ENCODE measurements around the gene APEH.

APEH gene

DNA sequence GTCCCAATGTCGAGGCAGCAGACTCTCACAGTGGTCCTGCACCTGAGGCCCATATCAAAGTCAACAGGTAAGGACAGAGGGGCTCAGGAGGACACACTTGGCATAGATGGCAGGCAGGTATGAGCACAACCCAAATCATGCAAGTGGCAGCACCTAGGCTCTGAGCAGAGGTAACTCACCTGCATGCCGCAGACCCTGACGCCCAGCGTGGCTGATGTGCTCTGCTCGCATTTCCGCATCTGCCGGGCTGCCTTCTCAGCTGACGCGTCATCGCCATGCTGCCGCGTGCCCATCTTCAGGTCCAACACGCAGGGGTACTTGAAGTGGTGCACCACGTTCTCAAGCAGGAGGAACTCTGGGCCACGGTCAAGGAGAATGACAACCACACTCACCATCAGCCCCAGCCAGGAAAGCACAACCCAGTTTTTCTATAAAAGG lies 53.8 kb downstream of the APEH start:
- DNase-seq (ENCODE audit: low read depth) = no peak

DNA sequence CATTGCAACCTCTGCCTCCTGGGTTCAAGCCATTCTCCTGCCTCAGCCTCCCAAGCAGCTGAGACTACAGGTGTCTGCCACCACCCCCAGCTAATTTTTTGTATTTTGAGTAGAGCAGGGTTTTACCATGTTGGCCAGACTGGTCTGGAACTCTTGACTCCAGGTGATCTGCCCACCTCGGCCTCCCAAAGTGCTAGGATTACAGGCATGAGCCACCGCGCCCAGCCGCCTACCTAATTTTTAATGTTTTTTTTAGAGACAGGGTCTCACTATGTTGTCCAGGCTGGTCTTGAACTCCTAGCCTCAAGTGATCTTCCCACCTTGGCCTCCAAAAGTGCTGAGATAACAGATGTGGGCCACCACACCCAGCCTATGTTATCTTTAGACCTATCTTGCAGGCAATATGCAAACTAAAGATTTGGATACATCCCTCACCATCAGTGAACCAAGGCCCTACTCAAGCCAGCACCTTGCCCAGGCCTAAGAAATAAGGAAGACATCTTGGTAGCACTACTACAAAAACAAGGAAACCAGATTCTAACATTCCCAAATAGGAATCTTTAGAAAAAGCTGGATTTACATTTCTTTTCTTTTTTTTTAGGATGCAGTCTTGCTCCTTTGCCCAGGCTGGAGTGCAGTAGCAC lies 55.9 kb downstream of the APEH start:
- DNase-seq (ENCODE audit: low read depth) = no peak

DNA sequence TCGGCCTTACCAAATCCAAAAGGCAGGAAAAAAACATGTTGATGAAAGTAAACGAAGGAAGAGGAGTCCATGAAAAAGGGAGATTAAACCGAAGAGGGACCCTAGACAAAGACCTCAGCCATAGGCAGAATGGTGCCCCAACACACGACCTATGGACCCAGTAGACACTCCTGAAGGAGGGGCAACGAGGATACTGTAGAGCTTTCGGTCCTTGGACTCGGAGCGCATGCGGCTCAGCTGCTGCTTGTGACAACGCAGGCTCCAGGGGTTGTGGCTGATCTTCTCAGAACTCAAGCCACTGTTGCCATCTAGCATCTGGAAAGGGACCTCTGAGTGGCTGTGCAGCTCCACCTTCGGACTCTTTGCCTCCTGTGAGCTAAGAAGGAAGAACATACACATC lies 58.4 kb downstream of the APEH start:
- no peak for DNase-seq (ENCODE audit: low read depth)

DNA sequence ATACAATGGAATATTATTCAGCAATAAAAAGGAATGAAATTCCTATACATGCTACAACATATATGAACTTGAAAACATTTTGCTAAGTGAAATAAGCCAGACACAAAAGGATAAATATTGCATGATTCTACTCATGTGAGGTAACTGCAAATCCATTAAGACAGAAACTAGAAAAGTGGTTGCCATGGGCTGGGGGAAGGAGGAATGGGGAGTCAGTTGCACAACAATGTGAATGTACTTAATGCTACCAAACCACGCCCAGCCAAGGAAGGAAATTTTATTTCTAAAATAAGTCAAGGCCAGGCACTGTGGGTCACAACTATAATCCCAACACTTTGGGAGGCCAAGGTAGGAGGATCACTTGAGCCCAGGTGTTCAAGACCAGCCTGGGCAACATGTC lies 59.4 kb downstream of the APEH start:
- no peak for DNase-seq (ENCODE audit: low read depth)

Data from non-pigmented ciliary epithelial cell (primary cell).